Ammon's horn (tissue), 1 donor: ENCODE results near the gene THY1.
"Not testable (repeated sequence)": the region's sequence is repeated elsewhere in the genome, so short reads cannot be mapped to it uniquely, and the experiment has no call there.

Experiments
- DNase-seq: peaks from one replicate; pipeline ENCODE4 v3.0.0-alpha.2; 2016; ENCODE audit warnings: low spot score

Gene THY1

GRCh38 chr11:119445379-119445778, 22.4 kb upstream of the THY1 start:
- no peak for DNase-seq

- no peak for DNase-seq
These were observed 18.9 kb upstream of the THY1 start for GRCh38 chr11:119441898-119442243.

GRCh38 chr11:119438599-119438998, 15.6 kb upstream of the THY1 start:
- no peak for DNase-seq

DNA sequence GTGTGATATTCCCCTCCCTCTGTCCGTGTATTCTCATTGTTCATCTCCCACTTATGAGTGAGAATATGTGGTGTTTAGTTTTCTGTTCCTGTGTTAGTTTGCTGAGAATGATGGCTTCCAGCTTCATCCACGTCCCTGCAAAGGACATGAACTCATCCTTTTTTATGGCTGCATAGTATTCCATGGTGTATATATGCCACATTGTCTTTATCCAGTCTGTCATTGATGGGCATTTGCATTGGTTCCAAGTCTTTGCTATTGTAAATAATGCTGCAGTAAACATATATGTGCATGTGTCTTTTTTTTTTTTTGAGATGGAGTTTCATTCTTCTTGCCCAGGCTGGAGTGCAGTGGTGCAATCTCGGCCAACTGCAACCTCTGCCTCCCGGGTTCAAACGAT, 14.5 kb upstream of the THY1 start:
- not testable (repeated sequence) for DNase-seq

DNA sequence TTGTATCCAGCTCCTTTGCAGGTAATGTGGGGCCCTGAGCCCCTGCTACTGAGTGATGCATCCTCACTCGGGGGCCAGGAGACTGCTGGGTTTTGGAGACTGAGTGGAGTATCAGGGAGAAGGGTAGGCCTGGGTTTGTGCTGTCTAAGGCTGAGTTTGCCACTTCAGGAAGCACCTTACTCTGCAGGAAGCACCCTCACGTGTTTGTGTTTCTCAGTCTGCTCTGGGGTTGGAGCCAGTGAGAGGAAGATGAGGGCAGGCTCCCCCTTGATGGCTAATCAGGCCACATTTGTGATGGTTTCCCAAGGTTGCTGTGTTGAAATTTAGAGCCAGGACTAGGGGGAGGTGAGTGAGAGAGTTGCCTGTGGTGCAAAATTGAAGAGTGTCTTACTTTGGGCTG, 13.7 kb upstream of the THY1 start:
- DNase-seq, result no peak

- DNase-seq, result no peak
These were observed 13.1 kb upstream of the THY1 start for GRCh38 chr11:119436093-119436492.

- DNase-seq, result no peak
These were observed 11.8 kb upstream of the THY1 start for GRCh38 chr11:119434591-119435330.

DNA sequence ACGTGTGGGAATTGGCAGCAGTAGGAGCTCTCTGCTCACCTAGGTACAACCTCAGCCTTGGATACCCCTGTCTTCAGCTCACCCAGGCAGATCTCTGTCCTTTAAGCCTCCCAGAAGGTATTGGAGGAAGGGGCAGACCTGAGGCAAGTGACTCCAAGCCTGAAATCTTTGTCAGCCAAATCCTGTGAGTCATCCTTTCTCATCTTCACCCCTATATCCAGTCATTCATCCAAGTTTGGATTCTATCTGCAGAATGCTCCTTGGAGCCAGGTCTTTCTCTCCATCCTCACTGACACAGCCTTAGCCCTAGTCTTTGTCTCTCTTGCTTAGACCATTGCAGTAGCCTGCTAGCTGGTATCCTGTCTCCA, 10.4 kb upstream of the THY1 start:
- DNase-seq, result no peak

DNA sequence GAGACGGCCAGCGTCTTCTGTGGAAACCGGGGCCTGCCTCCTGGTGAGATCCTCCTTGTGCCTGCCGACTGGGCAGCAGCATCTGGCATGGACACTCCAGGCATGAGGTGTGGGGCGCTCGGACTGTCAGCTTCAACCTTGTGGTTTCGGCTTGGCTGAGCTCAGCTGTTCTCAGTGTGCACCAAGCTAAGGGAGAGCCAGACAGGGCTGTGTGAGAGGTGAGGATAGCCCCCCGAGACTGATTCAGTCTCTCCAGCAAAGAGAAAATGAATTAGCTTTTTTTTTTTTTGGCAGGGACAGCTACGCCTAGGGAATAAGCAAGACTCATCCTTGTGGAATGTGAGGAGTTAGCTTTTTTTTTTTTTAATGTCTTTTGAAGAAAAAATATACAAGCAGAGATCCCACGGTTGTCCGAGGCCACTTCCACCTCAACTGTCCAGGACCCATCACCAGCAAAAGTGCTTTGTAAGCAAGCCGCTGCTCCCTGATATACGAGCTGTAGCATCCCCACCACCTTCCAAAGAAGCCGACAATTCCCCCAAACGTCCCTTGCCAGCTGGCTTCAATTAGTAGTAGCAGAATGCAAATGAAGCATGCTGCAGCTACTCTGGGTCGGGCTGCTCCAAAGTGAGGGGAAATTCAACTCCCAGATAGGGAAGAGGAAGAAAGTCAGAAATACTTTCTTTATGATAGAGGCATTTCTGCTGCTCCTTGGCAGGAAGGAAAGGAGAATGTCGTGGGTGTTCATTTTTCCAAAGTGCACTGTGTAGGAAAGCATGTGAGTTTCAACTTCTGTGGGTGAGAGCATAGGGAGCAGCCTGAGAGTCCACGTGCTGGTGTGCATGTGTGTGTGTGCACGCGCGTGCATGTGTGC, 9.7 kb upstream of the THY1 start:
- peak; percentile 36 for DNase-seq

- no peak for DNase-seq
These were observed 8.6 kb upstream of the THY1 start for GRCh38 chr11:119431523-119431922.

- DNase-seq, result no peak
These were observed 4.3 kb upstream of the THY1 start for GRCh38 chr11:119427279-119427678.

DNA sequence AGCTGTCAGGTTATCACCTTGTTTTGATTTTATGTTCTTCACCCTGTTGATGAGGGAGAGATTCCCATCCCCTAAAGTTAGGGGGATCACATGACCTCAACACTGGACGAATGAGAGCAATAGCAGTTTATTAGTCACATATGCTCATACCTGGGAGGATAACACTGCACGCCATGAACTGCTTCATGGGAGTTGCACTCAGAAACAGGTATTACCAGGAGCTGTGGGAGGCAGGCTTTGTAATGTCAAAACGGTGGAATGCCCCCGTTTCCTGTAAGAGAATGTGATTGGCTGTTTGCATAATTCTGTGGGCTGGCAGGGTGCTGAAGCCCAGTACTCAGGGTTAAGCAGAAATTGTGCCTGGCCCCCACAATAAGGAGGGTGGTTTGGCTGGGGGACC, 3.2 kb upstream of the THY1 start:
- DNase-seq, result no peak

DNA sequence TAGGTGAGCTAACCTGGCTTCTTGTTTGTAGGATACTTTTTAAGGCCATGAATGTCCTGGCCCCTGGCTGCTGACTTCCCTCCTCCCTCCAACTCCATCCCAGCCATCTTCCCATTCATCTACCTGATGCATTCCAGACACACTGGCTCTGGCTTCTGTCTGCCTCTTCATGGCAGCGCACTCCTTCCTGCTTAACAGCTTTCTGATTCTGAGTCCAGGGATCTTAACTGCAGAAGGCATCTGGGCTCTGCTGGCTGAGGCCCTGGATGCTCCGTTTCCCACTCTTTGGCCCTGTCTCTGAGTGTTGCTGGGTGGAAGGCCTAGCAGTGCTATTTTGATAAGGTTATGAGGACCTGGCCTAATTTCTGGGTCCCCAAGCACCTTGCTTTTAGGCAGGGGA, 1.8 kb upstream of the THY1 start:
- DNase-seq, result no peak

DNA sequence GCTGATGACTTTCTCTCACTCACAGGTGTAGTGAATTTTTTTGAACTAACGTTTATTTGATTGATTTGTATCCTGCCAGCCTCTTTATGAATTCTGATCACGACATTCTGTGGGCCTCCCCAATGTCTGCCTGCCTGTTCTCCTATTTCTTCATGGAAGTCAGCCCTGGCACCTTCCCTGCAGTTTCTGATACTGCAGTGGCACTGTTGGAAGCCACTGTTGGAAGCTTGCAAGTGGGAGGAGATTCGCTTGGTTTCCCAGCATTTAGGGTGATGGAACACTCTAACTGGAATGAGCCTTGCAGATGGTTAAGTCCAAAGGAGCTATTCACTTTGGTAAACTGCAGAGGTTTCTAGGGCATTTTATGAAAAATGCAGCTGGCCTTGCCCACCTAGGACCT, 1.3 kb upstream of the THY1 start:
- peak; percentile 58 for DNase-seq

DNA sequence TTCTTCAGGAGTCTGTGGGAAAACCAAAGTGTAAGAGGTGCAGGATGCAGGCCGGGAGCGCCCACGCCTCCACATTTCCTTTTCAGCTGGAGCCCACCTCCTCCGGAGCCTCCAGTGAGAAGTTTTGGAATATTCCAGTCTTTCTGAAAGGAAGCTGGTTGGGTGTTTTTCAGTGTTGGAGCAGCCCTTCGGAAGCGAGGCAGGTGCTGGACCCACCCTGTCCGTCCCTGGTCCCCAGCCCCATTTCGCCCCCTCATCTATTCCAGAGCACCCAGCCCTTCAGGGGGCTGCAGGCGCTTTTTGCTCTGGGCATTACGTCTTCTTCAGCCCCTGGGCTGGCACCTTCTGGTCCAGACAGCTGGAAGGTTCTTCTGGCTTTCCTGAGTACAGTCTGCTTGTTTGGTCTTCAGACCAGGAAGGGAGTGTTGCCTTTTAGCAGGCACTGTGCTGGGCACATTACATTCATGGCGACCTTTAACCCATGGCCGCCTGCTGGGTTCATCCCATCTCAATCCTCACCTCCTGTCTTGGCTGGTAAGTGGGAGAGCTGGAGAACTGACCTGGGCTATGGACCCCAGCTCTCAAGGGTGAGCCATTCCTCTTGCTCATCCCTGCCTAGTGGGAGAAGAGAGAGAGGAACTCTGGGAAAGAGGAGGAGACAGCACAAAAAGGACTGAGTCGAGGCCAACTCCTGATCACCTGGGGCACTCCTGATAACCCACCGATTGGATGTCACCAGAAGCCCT, 710 bp upstream of the THY1 start:
- DNase-seq, result no peak

DNA sequence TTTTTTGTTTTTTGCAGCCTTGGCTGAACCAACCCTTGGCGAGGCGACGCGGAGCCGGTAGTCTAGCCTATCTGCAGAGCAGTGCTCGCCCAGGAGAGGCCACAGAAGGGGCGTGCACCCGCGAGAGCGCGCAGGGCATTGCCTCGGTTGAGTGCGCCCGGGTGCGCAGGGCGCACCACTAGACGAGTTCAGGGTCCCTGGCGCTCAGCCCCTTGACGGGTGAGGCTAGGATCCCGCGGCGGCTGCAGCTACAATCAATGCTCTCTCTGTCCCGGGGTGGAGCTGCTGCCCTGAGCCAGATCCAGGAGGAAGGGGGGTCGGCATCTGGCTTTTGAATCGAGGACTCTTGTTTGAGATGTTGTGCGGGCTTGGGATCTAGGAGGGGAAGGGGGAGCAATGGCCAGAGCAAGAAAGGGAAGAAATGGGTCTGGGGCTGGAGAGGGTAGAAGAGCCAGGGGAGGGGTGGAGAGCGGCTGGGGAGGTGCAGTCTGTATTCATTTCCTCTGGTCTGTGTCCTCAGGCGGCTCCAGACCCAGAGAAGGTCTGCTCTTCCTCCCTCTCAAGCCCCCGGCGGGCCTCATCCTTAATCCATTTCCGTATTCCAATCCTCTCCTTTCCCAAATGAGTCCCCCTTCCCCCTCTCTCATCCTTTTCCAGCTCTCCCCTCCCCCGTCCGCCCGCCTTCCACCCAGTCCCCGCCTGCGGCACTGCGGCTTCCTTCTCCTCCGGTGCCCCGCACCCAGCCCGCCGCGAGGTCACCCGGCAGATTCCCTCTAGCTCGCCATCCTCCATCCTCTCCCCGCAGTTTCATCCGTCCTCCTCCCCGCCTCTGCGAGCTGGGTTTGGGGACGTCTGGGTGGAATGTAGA, 797 bp downstream of the THY1 start:
- DNase-seq, result peak; percentile 56

- DNase-seq, result no peak
These were observed 1.6 kb downstream of the THY1 start for GRCh38 chr11:119421351-119421750.

DNA sequence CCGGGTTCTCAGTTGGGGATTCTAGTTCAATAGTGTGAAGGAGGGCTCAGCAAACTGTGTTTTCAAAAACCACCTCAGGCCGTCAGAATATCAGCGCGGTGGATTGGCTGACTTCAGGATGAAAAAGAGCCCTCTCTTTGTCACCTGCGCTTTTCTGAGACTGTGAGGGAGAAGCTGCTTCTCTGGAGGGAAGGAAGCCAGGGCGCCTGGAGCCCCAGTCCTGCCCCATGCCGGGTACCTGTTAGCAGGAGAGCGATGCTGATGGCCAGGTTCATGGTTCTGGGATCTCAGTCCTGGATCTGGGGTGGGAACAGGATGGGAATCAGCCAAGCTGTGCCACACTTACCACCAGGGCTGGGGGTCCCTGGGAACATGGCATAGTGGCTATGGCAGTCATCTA, 2.3 kb downstream of the THY1 start:
- no peak for DNase-seq

DNA sequence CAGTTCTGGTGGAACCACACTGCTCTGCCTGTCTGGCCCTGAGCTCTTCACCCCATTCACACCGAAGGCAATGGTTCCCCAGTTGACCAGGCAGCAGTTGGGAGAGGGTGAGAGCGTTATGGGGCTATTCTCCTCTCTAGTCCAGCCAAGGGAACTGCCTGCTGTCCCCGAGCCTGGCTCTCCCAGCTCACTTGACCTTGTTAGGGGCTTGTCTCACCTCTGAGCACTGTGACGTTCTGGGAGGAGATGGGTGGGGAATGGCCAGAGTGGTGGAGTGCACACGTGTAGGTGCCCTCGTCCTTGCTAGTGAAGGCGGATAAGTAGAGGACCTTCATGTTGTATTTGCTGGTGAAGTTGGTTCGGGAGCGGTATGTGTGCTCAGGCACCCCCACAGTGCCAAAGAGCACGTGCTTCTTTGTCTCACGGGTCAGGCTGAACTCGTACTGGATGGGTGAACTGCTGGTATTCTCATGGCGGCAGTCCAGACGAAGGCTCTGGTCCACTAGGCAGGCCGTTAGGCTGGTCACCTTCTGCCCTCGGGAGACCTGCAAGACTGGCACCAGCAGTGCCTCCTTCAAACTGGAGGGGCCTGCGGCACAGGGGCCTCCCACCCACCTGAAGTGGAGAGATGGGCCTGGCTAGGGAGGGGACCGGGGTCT, 3.0 kb downstream of the THY1 start:
- DNase-seq, result no peak

GRCh38 chr11:119419246-119419645, 3.7 kb downstream of the THY1 start:
- DNase-seq, result no peak

DNA sequence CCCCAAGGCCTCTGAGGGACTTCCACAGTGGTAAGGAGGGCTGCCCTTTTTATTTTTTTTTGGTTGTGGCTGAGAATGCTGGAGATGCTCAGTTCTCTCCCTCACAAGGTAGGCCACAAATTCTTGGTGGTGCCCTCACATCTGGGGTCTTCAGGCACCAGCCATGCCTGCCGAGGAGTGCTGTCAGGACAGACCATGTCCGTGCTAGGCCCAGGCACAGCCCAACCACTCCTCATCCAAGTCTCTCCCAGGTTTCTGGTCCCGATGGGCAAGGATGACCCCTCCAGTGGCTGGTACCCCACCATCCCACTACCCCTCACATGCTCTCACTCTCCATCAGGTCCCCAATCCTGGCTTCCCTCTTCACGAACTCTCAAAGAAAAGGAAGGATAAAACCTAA, 4.2 kb downstream of the THY1 start:
- DNase-seq, result no peak
